Fibroblast of the aortic adventitia (primary cell): Measurements from ENCODE around the gene WIZ. TPM values are rescaled to one million over a fixed set of nuclear protein-coding genes. Genes with fewer than 3 reads are reported as not detected.
A peak's percentile ranks its signal among the peaks of the same experiment; 100 is the strongest.
"Not testable (repeated sequence)": the region's sequence is repeated elsewhere in the genome, so short reads cannot be mapped to it uniquely, and the experiment has no call there.

Experiments used
- DNase-seq: peaks from one replicate; pipeline ENCODE4 v3.0.0-alpha.2; 2010; ENCODE audit warnings: low read depth
- H3K4me3 ChIP-seq: 2 replicates; pipeline ENCODE4 v1.5.1; 2011; ENCODE audit warnings: low read depth, mild to moderate bottlenecking, control low read depth, low read length, moderate library complexity
- total RNA-seq: library from RNA; depleted of rRNA; stranded (reverse); fragments of >200 nt; gene quantifications from 2 replicates; pipeline ENCODE4 v1.2.3, GENCODE V29; 2012; ENCODE audit warnings: low replicate concordance
- TF ChIP-seq, protein P1 (sequence below): IDR thresholded peaks from 2 replicates; pipeline ENCODE4 v1.5.1; 2011; ENCODE audit warnings: mild to moderate bottlenecking, low read length, control low read depth, inconsistent platforms; ENCODE audit not compliant: insufficient read depth

Gene WIZ
- 5.7 and 13.4 TPM in 2 replicates for total RNA-seq

- H3K4me3 ChIP-seq, result peak within 1 kb of the TSS; percentile 73
- peak; percentile 56 for DNase-seq
- TF ChIP-seq, protein P1, sequence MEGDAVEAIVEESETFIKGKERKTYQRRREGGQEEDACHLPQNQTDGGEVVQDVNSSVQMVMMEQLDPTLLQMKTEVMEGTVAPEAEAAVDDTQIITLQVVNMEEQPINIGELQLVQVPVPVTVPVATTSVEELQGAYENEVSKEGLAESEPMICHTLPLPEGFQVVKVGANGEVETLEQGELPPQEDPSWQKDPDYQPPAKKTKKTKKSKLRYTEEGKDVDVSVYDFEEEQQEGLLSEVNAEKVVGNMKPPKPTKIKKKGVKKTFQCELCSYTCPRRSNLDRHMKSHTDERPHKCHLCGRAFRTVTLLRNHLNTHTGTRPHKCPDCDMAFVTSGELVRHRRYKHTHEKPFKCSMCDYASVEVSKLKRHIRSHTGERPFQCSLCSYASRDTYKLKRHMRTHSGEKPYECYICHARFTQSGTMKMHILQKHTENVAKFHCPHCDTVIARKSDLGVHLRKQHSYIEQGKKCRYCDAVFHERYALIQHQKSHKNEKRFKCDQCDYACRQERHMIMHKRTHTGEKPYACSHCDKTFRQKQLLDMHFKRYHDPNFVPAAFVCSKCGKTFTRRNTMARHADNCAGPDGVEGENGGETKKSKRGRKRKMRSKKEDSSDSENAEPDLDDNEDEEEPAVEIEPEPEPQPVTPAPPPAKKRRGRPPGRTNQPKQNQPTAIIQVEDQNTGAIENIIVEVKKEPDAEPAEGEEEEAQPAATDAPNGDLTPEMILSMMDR, result no peak
Measured at GRCh38 chr19:15449620-15450527, at the start of gene WIZ. WIZ (minus strand) TSS chr19:15449956; CDS start chr19:15448307, 1,649 bp downstream.

- TF ChIP-seq, protein P1, result no peak
- no peak for DNase-seq
- no peak overlapping the region for H3K4me3 ChIP-seq
Measured at GRCh38 chr19:15498910-15499309, 49.2 kb upstream of the WIZ start.

DNA sequence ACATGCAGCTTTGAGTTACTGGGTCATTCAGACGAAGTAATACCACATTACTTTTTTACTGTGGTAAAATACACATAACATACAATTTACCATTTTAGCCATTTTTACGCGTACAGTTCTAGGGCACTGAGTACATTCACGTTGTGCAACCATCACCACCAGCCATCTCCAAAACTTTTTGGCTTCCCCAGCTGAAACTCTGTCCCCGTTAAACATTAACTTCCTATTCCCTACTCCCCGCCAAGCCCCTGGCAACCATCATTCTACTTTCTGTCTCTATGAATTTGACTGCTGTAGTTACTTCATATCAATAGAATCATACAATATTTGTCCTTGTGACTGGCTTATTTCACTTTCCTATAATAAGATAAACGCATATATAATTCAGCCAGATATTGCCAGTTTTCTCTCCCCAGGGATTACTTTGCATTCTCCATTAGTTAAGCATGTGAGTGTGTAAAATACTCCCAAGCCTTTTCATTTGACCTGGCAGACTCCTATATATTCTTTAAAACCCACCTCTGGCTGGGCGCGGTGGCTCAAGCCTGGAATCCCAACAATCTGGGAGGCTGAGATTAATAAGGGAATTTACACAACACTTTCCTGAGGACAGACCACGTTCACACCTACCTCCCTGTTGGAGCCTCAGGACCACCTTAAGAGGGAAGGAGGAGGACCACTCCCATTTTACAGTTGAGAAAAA is 48.6 kb upstream of the WIZ start:
- no peak overlapping the region for H3K4me3 ChIP-seq
- TF ChIP-seq, protein P1, result no peak
- DNase-seq, result no peak

DNA sequence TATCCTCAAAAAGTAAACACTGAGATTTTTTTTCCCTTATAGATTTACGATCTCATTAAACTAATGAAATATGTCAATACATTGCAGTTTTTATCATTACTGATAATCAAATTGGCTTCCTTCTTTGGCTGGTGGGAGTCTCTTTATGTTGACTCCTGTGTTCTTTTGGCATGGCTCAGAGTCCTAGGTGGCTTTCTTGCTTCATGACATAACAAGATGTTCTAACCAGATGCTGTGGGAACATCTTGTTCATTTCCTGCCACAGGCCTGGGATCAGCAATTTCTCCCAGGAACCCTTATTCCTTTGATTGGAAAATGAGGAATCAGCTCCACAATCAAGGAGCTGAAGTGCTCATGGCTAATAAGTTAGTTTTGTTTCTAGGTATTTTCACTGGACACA is 45.4 kb upstream of the WIZ start:
- TF ChIP-seq, protein P1, result no peak
- DNase-seq, result no peak
- H3K4me3 ChIP-seq, result no peak overlapping the region

GRCh38 chr19:15488489-15489226 is 38.9 kb upstream of the WIZ start:
- DNase-seq, result peak; percentile 51
- no peak overlapping the region for H3K4me3 ChIP-seq
- TF ChIP-seq, protein P1, result no peak

GRCh38 chr19:15487038-15487437 is 37.3 kb upstream of the WIZ start:
- TF ChIP-seq, protein P1, result no peak
- DNase-seq, result no peak
- H3K4me3 ChIP-seq, result no peak overlapping the region

- H3K4me3 ChIP-seq, DNase-seq: not testable (repeated sequence)
Measured at GRCh38 chr19:15485768-15486167, 36.0 kb upstream of the WIZ start.

DNA sequence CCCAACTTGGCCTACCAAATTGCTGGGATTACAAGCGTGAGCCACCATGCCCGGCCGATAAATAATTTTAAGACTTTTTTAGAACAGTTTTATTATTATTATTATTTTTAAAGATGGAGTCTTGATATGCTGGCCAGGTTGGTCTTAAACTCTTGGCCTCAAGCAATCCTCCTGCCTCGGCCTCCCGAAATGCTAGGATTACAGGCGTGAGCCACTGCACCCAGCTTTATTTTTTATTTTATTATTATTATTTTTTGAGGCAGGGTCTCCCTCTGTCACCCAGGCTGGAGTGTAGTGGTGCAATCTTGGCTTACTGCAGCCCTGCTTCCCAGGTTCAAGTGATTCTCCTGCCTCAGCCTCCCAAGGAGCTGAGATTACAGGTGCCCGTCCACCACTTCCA is 31.2 kb upstream of the WIZ start:
- not testable (repeated sequence) for DNase-seq

More for the DNA sequence above, 31.2 kb upstream of the WIZ start:
- H3K4me3 ChIP-seq, result not testable (repeated sequence)
